Tibial artery (tissue), 4 donors: ENCODE results near the gene RASSF8.

Source experiments
- DNase-seq, 2 donors: peaks; one replicate each; pipeline ENCODE4 v3.0.0-alpha.2; 2019
- H3K27ac ChIP-seq, 2 donors: fragments of 200-600 bp; sonication (generic) in 1 of 2; 1 replicate in 1 of 2; 2 replicates in 1 of 2; pipeline ENCODE4 v1.5.1; 2018 to 2019; ENCODE audit warnings: mild to moderate bottlenecking in 1 of 2
- H3K27me3 ChIP-seq, 2 donors: fragments of 200-600 bp; sonication (generic) in 1 of 2; one replicate each; pipeline versions ENCODE4 v1.5.1 to v1.6.0; 2016 to 2019
- H3K36me3 ChIP-seq, 3 donors: fragments of 200-600 bp; sonication (generic) in 2 of 3; one replicate each; pipeline ENCODE4 v1.5.1; 2016 to 2019; ENCODE audit warnings: mild to moderate bottlenecking in 2 of 3
- H3K4me1 ChIP-seq, 4 donors: fragments of 200-600 bp; sonication (generic) in 2 of 4; 1 replicate in 3 of 4; 2 replicates in 1 of 4; pipeline ENCODE4 v1.5.1; 2016 to 2019
- H3K4me3 ChIP-seq, 2 donors: fragments of 200-600 bp; sonication (generic) in 1 of 2; 1 replicate in 1 of 2; 2 replicates in 1 of 2; pipeline ENCODE4 v1.5.1; 2018 to 2019; ENCODE audit warnings: mild to moderate bottlenecking in 2 of 2
- H3K9me3 ChIP-seq, 3 donors: fragments of 200-600 bp; sonication (generic) in 1 of 3; one replicate each; pipeline ENCODE4 v1.5.1; 2016 to 2019
- intact Hi-C: fragments of 100-400 bp; cut with DNase I; formaldehyde crosslinking; loops from one replicate; pipeline ENCODE4 v1.15.0; 2023; ENCODE audit warnings: low total_unique reads
- TF ChIP-seq, protein P1 (sequence below), 2 experiments: fragments of 200-600 bp in 1 of 2; fragments of 450-650 bp in 1 of 2; IDR thresholded peaks; one replicate each; pipeline ENCODE4 v1.5.1; 2017 to 2019; ENCODE audit warnings: antibody characterized with exemption in 2 of 2, mild to moderate bottlenecking in 1 of 2, moderate library complexity in 1 of 2

RASSF8 gene

DNA sequence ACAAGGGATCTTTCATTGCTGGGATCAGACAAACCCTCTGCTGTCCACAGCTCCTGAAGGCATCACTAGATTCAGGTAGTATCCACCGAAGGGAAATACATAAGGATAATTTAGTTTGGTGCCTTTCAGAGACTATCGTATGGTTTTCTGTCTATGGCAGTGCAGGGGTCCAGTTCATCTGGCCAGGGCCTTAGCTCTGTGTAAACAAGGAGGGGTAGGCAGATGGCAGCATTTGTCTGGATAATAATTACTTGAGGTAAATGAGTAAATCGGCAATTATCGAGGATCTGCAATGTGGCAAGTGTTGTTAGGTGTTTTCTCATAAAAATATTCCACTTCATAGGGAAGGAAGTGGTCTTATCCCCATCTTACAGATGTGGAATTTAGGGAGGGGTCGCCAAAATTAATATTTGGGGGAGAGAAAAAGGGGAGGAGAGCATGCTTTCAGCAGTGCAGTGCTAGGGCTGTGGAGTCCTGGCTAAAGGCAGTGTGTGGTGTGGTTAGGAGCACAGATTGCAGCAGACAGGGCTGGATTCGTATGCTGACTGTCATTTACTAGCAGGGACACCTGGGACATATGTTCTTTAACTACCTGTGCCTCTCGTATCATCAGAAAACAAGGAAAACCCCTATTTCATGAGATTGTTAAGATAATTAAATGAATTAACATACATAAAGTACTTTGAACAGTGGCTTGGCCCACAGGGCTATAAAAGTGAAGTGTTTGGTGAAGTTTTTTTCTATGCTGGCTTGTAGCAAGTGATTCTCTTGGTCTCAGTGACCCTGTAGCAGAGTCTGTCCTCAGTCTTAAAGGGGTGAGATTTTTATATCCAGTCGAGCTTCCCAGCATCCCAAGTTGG is 27.1 kb downstream of the RASSF8 start:
- intact Hi-C loops, result no loop called here
- Histone ChIP-seq H3K27me3 (no peaks in the 10 kb centered on the region), H3K36me3 (no peaks in the 10 kb centered on the region), H3K4me1 (peaks cover 0 to 59% (median 13%) of the 10 kb centered on the region in 4 donors), H3K4me3 (no peak overlapping the region), H3K9me3 (no peaks in the 10 kb centered on the region), H3K27ac (no peak overlapping the region)
- DNase-seq, result no peak
- TF ChIP-seq, protein P1, sequence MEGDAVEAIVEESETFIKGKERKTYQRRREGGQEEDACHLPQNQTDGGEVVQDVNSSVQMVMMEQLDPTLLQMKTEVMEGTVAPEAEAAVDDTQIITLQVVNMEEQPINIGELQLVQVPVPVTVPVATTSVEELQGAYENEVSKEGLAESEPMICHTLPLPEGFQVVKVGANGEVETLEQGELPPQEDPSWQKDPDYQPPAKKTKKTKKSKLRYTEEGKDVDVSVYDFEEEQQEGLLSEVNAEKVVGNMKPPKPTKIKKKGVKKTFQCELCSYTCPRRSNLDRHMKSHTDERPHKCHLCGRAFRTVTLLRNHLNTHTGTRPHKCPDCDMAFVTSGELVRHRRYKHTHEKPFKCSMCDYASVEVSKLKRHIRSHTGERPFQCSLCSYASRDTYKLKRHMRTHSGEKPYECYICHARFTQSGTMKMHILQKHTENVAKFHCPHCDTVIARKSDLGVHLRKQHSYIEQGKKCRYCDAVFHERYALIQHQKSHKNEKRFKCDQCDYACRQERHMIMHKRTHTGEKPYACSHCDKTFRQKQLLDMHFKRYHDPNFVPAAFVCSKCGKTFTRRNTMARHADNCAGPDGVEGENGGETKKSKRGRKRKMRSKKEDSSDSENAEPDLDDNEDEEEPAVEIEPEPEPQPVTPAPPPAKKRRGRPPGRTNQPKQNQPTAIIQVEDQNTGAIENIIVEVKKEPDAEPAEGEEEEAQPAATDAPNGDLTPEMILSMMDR (IDR thresholded peaks at IDR 0.05), result no peak

DNA sequence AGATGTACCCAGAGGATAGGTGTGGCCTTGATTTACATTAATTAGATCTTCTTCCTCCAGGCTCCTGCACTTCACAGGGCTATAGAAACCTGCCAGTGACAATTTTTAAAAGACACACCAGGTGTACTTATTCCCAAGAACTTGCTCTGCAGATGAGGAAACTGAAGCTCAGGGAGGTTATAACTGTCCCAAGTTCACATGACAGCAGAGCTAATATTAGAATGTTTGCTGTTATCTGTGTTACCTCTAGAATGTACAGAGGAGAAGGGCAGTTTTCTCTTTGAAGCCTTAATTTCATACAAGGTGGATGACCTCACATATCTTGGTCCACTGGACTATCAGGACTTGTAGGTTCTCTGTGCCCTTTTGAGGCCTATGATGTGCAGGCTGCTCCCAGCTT is 27.7 kb downstream of the RASSF8 start:
- H3K27ac ChIP-seq, result no peak overlapping the region
- TF ChIP-seq, protein P1 (IDR thresholded peaks at IDR 0.05), result no peak
- H3K36me3 ChIP-seq, result no peaks in the 10 kb centered on the region
- no peaks in the 10 kb centered on the region for H3K27me3 ChIP-seq
- H3K4me3 ChIP-seq, result no peak overlapping the region
- no peak for DNase-seq
- intact Hi-C loops, result no loop called here
- H3K9me3 ChIP-seq, result no peaks in the 10 kb centered on the region
- peaks cover 0 to 59% (median 14%) of the 10 kb centered on the region in 4 donors for H3K4me1 ChIP-seq

DNA sequence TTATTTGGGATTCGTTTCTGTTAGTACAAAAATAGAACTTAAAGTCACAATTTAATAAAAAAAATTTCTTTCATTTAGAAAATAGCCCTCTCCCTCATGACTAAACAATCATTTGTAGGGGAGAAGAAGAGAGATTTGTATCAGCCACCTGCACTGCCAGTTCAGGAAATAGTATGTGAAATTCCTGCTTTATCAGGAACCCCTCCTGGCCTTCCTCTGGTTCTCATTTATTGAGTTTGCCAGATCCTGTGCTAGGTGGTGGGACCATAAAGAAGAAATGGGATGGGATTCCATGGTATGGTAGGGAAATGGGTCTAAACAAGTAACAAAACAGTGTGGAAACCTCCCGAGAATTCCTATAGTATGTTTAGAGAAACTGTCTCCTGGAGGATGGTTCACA is 30.0 kb downstream of the RASSF8 start:
- DNase-seq, result no peak
- no peak overlapping the region for H3K4me3 ChIP-seq
- H3K36me3 ChIP-seq, result no peaks in the 10 kb centered on the region
- TF ChIP-seq, protein P1 (IDR thresholded peaks at IDR 0.05), result no peak
- no peak overlapping the region for H3K27ac ChIP-seq
- intact Hi-C loops, result no loop called here
- H3K27me3 ChIP-seq, result no peaks in the 10 kb centered on the region
- peaks cover 0 to 58% (median 17%) of the 10 kb centered on the region in 4 donors for H3K4me1 ChIP-seq
- no peaks in the 10 kb centered on the region for H3K9me3 ChIP-seq

GRCh38 chr12:25990495-25990894 is 32.0 kb downstream of the RASSF8 start:
- H3K27ac ChIP-seq, result no peak overlapping the region
- intact Hi-C loops, result no loop called here
- H3K4me1 ChIP-seq, result peaks cover 0 to 64% (median 23%) of the 10 kb centered on the region in 4 donors
- TF ChIP-seq, protein P1 (IDR thresholded peaks at IDR 0.05), result no peak
- no peaks in the 10 kb centered on the region for H3K9me3 ChIP-seq
- no peaks in the 10 kb centered on the region for H3K27me3 ChIP-seq
- H3K36me3 ChIP-seq, result no peaks in the 10 kb centered on the region
- H3K4me3 ChIP-seq, result no peak overlapping the region
- no peak for DNase-seq

DNA sequence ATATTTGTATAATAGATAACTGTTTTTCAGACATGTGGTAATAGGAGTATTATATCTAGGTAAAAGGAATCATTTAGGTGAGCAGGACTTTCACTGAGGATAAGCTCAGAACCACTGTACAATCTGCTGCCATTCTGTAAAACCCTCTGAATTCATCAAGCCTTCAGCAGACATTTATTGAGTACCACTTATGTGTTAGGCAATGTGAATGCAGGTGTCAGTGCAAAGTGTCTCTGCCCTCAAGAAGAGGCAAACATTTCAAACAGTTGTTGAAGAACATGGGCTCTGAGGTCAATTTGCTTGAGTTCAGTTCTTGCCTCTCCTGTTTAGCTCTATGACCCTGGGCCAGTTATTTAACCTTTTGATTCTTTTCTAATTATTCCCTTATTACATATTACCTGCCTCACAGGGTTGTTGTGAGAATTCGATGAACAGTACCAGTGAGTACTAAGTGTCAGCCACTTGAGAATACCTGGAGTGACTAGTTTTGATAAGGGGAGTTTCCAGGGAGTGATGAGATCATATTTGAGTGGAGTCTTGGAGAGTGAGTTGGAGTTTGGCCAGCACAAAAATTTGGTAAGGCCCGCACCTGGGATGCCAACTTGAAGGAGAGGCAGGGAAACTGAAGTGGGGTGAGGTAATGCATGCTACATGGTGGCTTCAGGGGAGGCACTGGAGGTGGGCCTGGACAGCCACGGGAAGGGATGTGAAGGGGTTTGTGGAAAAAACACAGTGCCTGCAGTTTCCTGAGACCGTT is 33.7 kb downstream of the RASSF8 start:
- Histone ChIP-seq H3K27ac (no peak overlapping the region), H3K9me3 (no peaks in the 10 kb centered on the region), H3K4me1 (peaks cover 0 to 64% (median 26%) of the 10 kb centered on the region in 4 donors), H3K4me3 (no peak overlapping the region), H3K27me3 (no peaks in the 10 kb centered on the region), H3K36me3 (no peaks in the 10 kb centered on the region)
- intact Hi-C loops, result no loop called here
- no peak for DNase-seq
- TF ChIP-seq, protein P1 (IDR thresholded peaks at IDR 0.05), result no peak
